Lung microvascular endothelial cell (primary cell): ENCODE measurements around the gene IMMP2L. TPM values are rescaled to one million over a fixed set of nuclear protein-coding genes. Genes with fewer than 3 reads are reported as not detected.

Experiments used
- DNase-seq, 2 donors: peaks; one replicate each; pipeline versions ENCODE4 v3.0.0 to v3.0.0-alpha.2; 2010; ENCODE audit warnings: low read depth in 2 of 2
- total RNA-seq: library from RNA; depleted of rRNA; stranded (reverse); fragments of >200 nt; gene quantifications from 2 replicates; pipeline ENCODE4 v1.2.1, GENCODE V29; 2014

IMMP2L gene
- total RNA-seq, 1 donor from 2014 or later, result 9.1 TPM

GRCh38 chr7:111558991-111559390 is 3.3 kb downstream of the IMMP2L start:
- no peak for DNase-seq

GRCh38 chr7:111556977-111557376 is 5.3 kb downstream of the IMMP2L start:
- DNase-seq, result no peak

DNA sequence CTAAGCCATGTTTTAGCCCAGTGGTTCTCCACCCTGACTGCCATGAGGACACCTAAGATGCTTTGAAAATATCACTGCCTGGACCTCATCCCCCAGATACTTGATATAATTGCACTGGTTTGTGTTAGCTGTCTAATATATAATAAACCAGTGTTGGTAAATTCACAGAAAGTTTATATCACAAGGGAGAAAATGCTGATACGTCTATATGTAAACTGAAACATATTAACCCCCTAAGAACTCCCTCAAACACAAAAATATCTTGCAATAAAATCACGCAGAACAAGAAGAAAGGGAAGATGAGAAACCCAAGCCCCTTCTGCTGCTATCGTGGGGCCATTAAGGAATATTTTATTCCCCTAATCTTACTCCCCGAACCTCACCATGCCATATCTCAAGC is 8.2 kb downstream of the IMMP2L start:
- DNase-seq, result no peak

DNA sequence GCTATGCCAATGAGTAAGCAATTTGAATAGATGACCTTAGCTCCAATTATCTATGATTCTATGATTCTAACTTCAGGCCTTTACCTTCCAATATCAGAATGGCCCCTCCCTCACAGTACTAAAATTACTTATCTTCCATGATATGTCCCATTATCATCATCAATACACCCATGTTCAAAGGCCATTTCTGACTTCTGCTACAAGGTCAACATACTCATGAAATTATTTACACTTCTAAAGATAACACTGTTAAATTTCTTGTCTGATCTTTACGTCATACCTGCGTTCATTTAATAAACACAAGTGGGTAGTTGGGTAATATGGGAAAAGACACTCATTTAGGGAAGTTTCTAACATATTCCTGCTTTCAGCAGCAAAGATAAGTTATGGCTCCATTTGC is 21.2 kb downstream of the IMMP2L start:
- no peak for DNase-seq

- DNase-seq, result no peak
Observed at GRCh38 chr7:111540199-111540815, 22.0 kb downstream of the IMMP2L start.

DNA sequence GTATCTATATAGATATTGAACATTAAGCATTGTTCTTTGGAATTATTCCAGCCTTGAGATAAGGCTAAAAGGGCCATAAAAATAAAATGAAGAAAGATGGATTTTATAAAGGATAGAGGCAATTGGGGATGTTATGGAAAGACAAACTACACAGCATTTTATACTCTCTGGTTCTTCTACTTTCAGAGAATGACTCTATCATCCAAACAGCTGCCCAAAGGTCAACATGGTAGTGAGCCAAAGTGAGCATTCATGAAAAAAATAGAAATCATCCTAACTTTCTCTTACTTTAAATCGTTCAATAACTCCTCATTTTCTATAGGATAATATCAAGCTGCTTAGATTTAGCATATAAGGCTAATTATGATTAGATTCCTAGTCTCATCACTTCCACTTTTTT is 25.2 kb downstream of the IMMP2L start:
- no peak for DNase-seq

DNA sequence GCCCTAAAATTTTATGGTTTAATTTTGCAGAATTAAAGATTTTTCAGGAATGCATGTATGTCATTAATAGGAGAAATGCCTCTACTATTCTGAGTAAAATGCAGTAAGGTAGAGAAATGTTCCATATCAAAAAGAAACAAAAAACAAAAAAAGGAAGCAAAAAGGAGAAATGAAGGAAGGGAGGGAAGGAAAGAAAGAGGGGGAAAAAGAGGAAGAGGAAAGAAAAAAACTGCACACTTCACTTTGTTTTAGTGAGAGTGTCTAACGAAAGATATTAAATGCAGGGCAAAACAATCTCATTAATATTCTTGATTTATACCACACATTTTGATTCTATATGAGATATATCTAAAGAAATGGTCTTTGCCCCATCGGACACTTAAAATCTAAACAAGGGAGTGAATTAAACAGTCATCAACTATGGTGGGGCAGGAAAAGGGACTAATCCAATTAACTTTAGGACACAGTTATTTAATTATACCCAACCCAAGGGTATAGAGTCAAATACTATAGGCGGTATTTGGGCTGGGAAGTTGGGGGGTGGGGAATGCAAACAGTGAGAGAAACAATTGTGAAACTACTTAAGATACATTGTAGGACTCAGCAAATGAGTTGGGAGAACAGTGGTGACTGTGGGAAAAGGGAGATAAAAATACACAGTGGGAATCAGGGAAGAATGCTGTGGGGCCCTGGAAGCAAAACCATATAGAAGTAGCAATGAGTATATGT is 27.0 kb downstream of the IMMP2L start:
- DNase-seq, result no peak

DNA sequence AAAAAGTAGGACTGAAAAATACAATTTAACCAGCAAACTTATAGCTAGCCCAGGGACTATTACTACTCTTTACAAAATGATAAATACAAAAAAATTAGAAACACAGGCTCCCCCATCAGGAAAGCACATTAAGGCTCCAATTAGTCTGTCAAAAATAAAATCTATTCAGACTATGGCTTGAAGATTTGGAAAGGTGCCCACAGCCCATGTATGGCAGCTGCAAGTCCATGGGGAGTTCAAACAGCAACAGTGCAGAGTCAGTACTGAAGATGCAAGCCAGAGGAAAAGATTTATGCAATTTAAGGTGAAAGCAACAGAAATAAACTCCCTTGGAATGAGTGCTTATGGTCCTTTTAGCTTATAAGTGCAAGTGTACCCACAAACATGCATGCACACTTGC is 29.7 kb downstream of the IMMP2L start:
- no peak for DNase-seq

GRCh38 chr7:111531993-111532392 is 30.3 kb downstream of the IMMP2L start:
- DNase-seq, result peak in 1 of 2 donors; percentile 8

DNA sequence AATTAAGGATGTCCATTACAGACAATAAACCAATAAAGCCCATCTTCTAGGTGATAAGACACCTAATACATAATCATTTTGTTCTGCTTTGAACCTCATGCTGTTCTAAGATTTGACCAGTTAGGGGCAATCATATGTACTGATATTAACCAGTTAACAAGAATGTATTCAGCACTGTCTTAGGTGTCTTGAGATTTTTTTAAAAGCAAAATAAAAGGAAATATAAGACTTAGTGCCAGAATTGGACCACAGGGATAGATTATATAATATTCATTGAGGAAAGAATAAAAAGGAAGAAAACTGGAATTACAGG is 32.0 kb downstream of the IMMP2L start:
- no peak for DNase-seq

DNA sequence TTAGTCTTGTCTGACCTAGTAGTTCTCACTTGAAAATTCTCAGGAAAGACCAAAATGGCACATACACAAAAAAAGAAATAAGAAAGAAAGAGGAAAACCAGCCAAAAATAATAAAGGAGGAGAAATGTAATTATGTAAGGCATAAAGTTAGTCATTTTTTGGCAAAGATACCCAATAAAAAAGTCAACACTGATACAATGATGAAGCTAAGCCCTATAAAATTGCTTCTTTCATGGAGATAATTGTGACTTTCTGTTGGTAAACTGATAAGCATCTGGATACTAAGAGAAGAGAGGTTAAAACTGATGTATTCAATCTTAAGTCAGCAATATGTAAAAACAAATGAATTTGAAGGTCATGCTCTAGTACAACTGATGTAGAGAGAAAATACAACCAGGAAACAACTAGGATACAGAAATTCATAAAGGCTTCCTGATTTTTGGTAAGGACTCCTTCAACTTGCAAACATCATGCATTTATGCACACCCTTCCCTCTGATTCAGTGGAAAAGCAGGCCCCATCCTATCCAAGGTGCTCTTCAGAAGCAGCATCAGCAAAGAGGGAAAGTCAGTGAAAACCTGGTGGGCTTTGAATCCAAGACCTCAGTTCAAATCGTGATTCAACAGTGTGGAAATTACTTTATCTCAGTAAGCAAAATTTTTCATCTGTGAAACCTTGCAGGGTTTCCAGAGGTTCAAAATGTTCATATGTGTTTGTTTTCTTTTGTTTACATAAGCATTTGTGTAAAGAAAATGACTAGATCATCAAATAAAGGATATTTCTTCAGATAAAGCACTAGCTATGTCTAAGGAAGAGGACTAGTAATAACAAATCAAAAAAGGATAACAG is 32.6 kb downstream of the IMMP2L start:
- DNase-seq, result no peak

DNA sequence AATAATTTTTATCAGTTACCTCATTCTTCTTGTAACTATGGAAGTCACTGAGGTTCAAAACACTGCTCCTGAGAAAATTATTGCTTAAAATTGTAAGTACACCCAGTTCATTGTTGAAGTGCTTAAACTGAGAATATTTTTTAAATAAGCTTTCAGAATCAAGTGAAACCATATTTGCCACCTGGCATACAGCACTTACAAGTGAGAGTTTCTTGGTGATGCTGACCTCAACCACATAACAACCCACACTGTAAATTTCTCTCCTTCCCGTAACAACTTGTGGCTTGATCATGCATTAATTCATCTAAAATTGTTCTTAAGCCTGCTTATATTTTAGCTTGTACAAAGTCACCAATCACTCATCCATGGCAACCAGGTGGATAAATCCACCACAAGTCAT is 34.0 kb downstream of the IMMP2L start:
- DNase-seq, result no peak

DNA sequence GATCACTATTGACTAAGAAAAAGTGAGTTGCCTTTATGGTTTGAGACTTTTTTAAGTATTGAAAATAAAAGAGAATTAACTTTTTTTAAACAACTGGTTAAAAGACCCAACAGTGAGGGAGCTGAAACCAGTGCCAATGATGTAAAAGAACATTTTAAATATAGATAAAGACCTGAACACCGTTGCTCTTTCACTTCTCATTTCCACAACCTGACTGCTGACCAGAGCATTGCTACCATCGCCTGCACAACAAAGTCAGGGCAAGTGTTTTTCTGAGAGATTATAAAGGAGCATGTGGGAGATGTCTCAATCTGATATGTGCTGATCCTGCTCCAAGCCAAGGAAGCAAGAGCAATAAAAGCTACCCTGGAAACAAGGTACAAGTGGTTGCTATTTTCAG is 34.7 kb downstream of the IMMP2L start:
- no peak for DNase-seq

DNA sequence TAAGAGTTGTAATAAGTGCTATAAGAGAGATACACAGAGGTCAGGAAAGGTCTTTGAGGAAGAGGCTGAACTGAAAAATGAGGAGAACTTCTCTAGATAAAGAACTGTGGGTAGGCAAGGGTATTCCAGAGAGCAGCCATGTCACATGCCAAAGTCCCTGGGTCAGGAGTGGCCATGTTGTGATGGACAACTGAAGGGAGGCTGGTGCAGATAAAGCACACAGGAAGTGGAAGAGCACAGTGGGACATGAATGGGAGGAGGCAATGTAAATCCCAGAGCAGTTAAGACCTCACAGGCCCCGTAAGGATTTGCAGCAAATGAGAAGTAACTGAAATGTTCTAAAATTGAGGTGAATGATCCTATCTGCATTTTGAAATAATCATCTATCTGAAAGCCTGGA is 37.2 kb downstream of the IMMP2L start:
- DNase-seq, result no peak

DNA sequence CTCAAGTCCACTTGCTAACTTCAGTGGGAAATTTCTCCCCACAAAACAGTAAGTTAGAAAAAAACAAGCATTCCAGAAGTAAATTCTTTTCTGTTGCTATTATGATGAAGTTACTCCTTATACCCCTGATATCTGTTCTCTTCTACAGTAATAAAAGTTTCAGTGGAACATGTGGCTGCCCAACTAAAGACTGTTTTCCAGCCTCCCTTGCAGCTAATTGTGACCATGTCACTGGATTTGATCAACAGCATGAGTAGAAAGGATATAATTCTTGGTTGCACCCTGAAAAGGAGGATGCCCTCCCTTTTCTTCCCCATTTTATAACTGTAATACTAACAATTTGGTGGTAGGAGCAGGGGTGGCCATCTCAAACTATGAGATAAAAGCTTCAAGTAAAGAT is 40.6 kb downstream of the IMMP2L start:
- DNase-seq, result no peak

- DNase-seq, result no peak
Observed at GRCh38 chr7:111518264-111518663, 44.0 kb downstream of the IMMP2L start.

GRCh38 chr7:111517549-111517951 is 44.7 kb downstream of the IMMP2L start:
- no peak for DNase-seq

GRCh38 chr7:111516612-111517011 is 45.7 kb downstream of the IMMP2L start:
- no peak for DNase-seq

GRCh38 chr7:111513566-111513965 is 48.7 kb downstream of the IMMP2L start:
- no peak for DNase-seq

GRCh38 chr7:111511845-111512244 is 50.4 kb downstream of the IMMP2L start:
- DNase-seq, result no peak

DNA sequence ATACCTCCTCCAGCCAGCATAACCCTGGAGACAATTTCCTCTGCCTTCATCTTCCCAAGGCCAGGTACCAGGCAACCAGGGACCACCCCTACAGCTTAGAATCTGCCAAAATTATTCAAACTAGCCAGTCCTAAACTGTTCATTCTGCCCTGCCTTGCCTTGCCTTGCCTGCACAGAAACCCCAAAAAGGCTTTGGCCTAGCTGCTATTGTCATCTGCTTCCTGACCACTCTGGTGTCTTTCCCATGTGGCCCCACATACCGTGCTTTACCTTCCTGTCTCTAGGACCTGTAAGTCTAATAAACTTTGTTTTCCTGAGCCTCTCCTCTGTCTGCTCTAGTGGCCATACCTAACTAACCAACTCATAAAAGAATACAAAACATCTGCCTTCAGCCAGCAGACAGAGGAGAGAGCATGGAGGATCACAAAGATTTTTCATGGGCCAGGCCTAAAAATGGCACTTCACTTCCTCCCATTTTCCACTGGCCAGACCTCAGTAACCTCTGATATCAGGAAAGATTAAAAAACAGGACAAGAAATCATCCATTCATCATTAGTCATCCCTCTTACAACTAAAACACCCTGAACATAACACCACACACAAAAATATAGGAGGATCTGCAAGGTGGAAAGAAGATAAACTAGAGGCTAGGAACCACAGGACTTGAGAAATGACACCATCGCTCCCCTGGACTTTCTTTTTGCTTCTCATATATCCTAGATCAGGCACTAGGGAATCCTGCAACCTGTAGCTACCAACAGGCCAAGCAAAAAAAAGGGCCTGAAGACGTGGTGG is 51.5 kb downstream of the IMMP2L start:
- peak in 1 of 2 donors; percentile 23 for DNase-seq

DNA sequence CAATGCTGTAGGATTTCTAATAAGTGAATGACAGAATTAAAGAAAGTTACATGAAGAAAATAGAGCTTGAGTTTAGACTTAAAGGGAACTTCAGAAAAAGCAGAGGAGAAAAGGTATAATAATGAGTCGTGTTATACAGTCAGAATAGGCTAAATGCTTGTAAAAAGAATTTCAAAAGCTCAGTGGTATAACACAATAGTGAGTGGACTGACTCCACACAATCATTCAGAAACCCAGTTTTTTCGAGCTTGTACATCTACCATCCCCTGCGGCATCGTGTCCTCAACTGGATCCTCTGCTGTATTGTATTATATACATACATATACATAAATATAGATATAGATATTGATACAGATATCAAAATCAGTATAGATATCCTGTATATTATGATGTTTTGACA is 52.2 kb downstream of the IMMP2L start:
- no peak for DNase-seq
